Brain microvascular endothelial cell (primary cell): ENCODE measurements around the gene PPARA.

ENCODE experiments used
- DNase-seq: peaks from one replicate; pipeline ENCODE4 v3.0.0-alpha.2; 2020
- H3K27ac ChIP-seq: fragments of 250-450 bp; sonication (Bioruptor Pico); 2 replicates; pipeline ENCODE4 v1.5.1; 2020; ENCODE audit warnings: mild to moderate bottlenecking, moderate library complexity
- H3K27me3 ChIP-seq: fragments of 250-450 bp; sonication (Bioruptor Pico); replicated peaks from 2 replicates; pipeline ENCODE4 v1.5.1; 2020; ENCODE audit warnings: mild to moderate bottlenecking
- H3K36me3 ChIP-seq: fragments of 250-450 bp; sonication (Bioruptor Pico); replicated peaks from 2 replicates; pipeline ENCODE4 v1.5.1; 2020; ENCODE audit warnings: mild to moderate bottlenecking
- H3K4me3 ChIP-seq: 2 replicates; pipeline ENCODE4 v1.5.1; 2011; ENCODE audit warnings: low read depth, mild to moderate bottlenecking, control low read depth, low read length, moderate library complexity
- in situ Hi-C: cut with HindIII; loops from 2 replicates; pipeline ENCODE4 v1.10.0; 2017; ENCODE audit warnings: low sequenced_read_pairs, low pct_ligation_motif_present
- TF ChIP-seq, protein P1 (sequence below): IDR thresholded peaks from 2 replicates; pipeline ENCODE4 v1.5.1; 2011; ENCODE audit warnings: low read depth, mild to moderate bottlenecking, moderate library complexity, low read length, control low read depth, inconsistent platforms; ENCODE audit errors: missing control alignments

Gene PPARA

GRCh38 chr22:46120420-46120737, 29.9 kb upstream of the PPARA start:
- Histone ChIP-seq H3K4me3 (no peak overlapping the region), H3K27ac (no peak overlapping the region), H3K36me3 (no peaks in the 10 kb centered on the region), H3K27me3 (no peaks in the 10 kb centered on the region)
- TF ChIP-seq, protein P1, sequence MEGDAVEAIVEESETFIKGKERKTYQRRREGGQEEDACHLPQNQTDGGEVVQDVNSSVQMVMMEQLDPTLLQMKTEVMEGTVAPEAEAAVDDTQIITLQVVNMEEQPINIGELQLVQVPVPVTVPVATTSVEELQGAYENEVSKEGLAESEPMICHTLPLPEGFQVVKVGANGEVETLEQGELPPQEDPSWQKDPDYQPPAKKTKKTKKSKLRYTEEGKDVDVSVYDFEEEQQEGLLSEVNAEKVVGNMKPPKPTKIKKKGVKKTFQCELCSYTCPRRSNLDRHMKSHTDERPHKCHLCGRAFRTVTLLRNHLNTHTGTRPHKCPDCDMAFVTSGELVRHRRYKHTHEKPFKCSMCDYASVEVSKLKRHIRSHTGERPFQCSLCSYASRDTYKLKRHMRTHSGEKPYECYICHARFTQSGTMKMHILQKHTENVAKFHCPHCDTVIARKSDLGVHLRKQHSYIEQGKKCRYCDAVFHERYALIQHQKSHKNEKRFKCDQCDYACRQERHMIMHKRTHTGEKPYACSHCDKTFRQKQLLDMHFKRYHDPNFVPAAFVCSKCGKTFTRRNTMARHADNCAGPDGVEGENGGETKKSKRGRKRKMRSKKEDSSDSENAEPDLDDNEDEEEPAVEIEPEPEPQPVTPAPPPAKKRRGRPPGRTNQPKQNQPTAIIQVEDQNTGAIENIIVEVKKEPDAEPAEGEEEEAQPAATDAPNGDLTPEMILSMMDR: no peak
- no peak for DNase-seq
- in situ Hi-C loops: no loop called here

DNA sequence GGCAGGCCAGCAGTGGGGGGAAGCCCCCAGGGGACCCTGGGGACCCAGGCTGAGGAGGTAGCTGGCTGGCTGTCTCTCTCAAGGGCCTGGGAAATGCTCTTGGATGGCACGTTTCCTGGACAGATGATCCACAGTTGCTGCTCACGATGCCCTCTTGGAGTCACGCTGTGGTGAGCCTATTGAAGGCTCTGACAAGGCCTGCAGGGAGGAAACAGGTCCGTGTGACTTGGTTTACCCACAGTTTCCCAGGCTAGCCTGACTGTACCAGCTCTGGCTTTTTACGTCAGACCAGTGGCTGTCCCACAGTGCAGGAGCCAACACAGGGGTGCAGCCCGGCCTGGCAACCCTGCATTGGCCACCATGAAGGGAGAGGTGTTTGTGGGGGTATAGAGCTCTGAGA, 29.2 kb upstream of the PPARA start:
- Histone ChIP-seq H3K4me3 (no peak overlapping the region), H3K27ac (no peak overlapping the region), H3K36me3 (no peaks in the 10 kb centered on the region), H3K27me3 (no peaks in the 10 kb centered on the region)
- DNase-seq: no peak
- TF ChIP-seq, protein P1: no peak
- in situ Hi-C loops: no loop called here

DNA sequence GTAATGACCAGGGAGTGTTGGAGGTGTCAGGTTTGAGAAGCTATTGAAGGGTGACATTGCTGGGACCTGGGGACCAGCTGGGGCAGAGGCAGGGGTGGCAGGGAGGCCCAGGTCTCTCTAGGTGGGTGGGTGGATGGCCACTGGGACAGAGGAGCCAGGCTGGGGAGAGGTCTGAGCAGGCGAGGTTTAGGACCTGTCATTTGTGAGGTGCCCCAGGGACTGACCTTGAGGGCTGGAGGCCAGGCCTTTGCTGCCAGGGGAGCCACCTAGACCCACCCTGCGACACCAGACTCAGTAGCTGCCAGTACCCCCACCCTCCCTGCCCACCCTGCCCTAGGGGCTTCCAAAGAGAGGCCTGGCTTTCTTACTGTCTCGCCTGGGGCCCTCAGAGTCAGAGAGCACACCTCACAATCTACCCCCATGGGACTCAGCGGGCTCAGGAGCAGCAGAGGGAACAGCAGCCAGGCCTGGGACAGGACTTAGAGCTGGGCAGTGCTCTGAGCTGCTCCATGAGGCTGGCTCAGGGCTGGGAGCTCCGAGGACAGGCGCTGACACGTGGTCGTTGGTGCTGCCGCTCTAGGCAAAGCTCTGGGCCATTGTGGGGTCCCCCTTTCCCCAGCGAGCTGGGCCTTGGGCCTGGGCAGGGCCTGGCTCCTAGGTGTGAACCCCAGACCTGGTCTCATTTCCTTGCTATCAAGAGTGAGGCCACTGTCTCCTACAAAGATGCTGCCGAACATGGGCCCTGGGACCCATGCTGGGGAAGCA, 28.6 kb upstream of the PPARA start:
- TF ChIP-seq, protein P1: no peak
- no peaks in the 10 kb centered on the region for H3K36me3 ChIP-seq

DNA sequence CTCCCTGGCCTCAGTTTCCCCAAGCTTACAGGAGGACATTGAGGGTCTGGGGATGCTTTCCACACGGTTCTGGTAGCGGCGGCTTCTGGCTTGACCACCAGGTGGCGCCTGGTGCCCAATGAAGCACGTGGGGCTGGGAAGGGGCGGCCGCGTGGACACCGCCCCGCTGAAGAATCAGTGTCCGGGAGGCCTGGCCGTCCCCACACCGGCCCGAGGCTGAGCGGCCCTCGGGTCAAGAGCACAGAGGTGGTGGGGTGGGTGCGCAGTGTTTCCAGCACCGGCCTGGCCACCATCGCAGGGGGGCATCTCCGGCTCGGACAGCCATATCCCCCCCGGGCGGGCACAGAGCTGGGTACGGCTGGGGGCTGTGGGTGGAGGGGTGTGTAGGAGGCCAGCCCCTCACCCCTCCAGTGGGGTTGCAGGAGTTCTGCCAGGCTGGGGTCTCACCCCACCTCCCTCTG, 27.8 kb upstream of the PPARA start:
- in situ Hi-C loops: no loop called here
- Histone ChIP-seq H3K4me3 (no peak overlapping the region), H3K27me3 (no peaks in the 10 kb centered on the region)

More for the DNA sequence above, 28.6 kb upstream of the PPARA start:
- no peaks in the 10 kb centered on the region for H3K27me3 ChIP-seq
- DNase-seq: no peak
- no peak overlapping the region for H3K27ac ChIP-seq
- no peak overlapping the region for H3K4me3 ChIP-seq
- in situ Hi-C loops: no loop called here

GRCh38 chr22:46122980-46123693, 27.2 kb upstream of the PPARA start:
- in situ Hi-C loops: no loop called here
- H3K4me3 ChIP-seq: no peak overlapping the region
- H3K27ac ChIP-seq: no peak overlapping the region
- no peaks in the 10 kb centered on the region for H3K27me3 ChIP-seq
- DNase-seq: no peak
- no peaks in the 10 kb centered on the region for H3K36me3 ChIP-seq
- TF ChIP-seq, protein P1: no peak

More for the DNA sequence above, 27.8 kb upstream of the PPARA start:
- no peak overlapping the region for H3K27ac ChIP-seq
- TF ChIP-seq, protein P1: peak; percentile 94
- DNase-seq: peak; percentile 33
- no peaks in the 10 kb centered on the region for H3K36me3 ChIP-seq
